Right forelimb (tissue), 1 donor: Measurements from ENCODE around the gene INPP4B.

Experiments
- DNase-seq: peaks from one replicate; pipeline ENCODE4 v3.0.0-alpha.2; 2018

The INPP4B gene

DNA sequence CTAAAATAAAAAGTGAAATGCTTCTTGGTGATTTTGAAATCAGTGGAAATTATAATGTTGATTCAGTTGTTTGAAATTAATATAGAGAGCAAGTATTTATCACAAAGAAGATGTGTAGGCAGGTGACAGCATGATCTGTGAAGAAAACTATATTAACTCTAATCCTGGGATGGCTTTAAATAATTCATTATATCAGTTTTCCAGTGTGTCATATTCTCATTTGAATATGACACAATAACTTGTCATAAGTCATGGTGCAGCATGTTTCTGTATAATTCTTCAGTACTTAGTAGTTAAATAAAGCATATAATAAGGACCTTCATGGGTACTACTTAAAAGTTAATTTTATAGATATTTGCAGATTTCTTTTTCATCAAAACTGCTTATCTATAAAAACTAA is 573.6 kb downstream of the INPP4B start:
- DNase-seq: no peak

GRCh38 chr4:142271832-142272231 is 574.3 kb downstream of the INPP4B start:
- no peak for DNase-seq

DNA sequence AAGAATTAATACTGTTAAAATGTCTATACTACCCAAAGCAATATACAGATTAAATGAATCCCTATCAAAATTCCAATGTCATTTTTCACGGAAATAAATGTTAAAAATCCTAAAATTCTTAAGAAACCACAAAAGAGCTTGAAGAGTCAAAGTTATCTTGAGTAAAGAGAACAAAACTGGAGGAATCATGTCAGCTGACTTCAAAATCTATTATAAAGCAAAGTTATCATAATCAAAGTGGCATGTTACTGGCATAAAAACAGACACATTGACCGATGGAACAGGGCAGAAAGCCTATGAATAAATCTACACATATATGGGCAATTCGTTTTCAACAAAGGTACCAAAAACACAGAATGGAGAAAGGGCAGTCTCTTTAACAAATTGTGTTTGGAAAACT is 579.0 kb downstream of the INPP4B start:
- DNase-seq: no peak

DNA sequence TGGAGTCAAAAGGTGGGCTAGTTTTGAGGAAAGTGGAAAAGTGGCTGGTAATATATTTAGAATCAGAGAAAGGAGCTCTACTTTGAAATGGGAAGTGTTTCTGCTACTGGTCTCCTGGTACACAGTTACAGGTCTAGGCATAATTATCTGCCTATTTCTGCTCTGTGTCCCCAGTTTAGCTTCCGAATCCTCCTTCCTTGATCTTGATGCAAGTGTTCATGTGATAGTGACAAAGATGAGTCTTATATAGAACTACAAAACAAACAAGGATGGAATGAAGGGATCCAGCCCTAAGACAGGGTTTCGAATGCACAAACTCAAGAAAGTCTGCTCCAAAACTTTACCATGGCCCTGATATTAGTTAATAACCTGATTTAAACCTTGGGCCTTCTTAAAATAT is 580.2 kb downstream of the INPP4B start:
- DNase-seq: no peak

GRCh38 chr4:142265536-142265935 is 580.6 kb downstream of the INPP4B start:
- no peak for DNase-seq

- no peak for DNase-seq
These were observed 581.1 kb downstream of the INPP4B start for GRCh38 chr4:142264961-142265360.

DNA sequence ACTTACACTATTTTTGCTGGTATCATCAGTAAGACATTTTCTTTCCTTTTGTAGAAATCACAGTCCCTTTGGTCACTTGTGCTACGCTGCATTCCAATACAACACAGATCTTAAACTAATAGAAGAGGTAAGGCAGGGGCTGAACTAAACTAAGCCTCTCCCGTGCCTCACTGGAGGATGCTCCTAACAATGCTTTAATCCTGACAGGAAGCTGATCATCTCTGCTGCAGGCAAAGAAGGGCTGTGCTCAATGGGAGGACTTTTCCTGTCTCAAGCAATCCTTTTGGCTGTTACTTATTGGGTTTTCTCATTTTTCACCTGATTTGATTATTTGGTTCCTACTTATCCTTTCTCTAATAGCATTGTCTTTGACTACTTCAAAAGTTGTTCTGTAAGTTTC is 583.1 kb downstream of the INPP4B start:
- DNase-seq: no peak

DNA sequence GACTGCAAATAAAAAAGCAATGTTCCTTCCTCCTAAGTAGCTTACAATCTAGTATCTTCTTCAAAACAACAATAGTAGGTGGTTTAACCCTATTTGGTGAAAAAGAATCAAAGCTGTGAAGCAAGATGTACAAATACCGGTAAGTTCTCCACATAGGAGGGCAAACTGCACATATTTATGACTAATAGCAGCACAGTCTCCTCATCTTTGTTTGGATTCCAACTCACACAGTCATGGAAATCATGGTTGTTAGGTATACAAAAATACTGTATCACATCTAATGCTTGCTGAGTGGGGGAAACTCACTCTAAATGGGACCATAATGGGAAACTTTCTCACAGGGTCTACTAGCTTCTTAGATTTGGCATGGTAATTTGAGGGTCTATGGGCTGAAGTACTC is 597.2 kb downstream of the INPP4B start:
- no peak for DNase-seq

DNA sequence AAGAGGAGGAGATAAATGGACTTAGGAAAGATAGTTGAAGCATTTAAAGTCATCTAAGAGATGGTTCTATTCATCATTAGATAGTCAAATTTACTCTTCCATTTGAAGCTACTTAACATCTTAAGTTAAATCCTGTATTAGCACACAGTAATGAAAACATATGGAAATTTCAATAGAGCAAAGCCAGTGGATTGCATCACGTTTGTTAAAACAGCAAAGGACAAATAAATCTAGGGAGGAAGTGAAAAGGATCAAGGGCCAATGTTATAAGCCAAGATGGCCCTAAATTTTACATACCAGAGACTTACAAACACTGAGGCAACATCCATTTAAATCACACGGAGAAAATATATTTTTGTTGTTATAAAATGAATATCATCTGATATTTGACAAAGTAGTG is 602.8 kb downstream of the INPP4B start:
- DNase-seq: no peak

GRCh38 chr4:142242156-142242555 is 603.9 kb downstream of the INPP4B start:
- DNase-seq: no peak

- DNase-seq: no peak
These were observed 607.5 kb downstream of the INPP4B start for GRCh38 chr4:142238589-142238988.

GRCh38 chr4:142236268-142236667 is 609.8 kb downstream of the INPP4B start:
- no peak for DNase-seq

GRCh38 chr4:142231787-142232186 is 614.3 kb downstream of the INPP4B start:
- no peak for DNase-seq

DNA sequence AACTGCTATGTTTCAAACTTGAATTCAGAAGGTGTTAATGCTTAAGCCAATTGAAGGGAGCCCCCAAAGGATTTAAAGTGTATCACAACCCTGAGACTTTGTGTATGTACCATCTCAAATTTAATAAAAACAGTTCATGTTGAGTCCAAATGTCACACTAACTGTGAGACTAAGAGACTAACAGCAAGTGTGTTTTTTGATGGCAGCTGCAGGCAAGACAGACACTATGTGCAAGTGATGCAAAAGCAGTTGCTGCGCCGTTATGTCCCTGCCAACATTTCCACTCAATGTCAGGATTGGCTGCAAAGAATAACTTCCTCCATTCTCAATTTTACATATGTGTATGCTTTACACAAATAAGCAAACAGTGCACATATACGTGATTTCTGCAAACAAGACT is 615.1 kb downstream of the INPP4B start:
- no peak for DNase-seq

GRCh38 chr4:142226014-142226413 is 620.1 kb downstream of the INPP4B start:
- DNase-seq: no peak

- DNase-seq: no peak
These were observed 624.0 kb downstream of the INPP4B start for GRCh38 chr4:142222127-142222526.

DNA sequence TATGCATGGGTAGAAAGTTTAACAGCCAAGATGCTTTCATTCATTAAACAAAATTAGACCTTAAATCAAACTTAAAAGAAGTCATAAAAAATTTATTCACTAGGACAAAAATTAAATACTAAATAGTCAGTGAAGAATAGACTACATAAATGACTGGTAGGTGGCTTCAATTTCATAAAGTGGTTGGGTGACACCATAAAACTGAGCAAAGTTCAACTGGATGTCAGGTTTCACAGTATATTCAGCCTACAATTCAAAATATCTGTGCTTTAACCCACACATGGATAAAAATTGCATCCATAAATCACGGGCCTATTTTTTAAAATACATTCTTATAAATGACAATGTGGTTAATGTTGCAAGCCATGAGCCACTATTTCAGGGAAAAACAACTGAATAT is 627.4 kb downstream of the INPP4B start:
- DNase-seq: no peak

DNA sequence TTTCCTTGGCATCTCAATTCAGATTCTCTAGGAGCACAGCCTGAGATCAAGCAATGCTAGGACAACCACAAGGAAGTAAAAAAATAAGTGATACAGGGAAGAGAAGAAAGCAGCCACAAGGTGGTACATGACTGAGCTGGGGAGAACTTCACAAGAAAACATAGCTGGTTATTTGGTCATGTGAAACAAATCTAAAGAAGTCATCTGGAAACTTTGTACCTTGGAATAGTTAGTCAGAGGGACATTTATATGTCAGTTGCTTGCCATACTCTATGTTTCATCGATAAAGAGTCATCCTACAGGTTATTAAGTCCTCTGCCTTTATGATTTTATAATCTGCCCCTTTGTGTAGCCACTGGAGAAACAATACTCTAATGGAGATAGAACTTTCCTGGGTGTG is 634.7 kb downstream of the INPP4B start:
- no peak for DNase-seq

DNA sequence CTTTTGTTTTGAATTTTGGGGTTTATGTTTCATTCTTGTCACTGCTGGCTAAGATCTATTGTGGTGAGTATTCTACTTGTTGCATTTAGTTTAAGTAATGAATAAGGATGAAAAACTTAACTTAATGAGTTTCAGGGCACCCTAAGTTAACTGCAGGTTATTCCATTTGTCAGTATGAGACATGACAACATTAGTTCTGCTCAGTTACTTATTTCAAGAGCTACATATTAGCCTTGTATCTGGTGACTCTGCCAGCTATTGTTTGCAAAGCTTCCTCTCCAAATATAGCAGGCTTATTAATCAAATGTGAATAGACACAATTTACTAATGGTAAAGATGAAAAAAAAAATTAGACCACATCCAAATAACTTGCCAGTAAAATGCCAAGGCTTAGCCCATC is 642.6 kb downstream of the INPP4B start:
- DNase-seq: no peak

DNA sequence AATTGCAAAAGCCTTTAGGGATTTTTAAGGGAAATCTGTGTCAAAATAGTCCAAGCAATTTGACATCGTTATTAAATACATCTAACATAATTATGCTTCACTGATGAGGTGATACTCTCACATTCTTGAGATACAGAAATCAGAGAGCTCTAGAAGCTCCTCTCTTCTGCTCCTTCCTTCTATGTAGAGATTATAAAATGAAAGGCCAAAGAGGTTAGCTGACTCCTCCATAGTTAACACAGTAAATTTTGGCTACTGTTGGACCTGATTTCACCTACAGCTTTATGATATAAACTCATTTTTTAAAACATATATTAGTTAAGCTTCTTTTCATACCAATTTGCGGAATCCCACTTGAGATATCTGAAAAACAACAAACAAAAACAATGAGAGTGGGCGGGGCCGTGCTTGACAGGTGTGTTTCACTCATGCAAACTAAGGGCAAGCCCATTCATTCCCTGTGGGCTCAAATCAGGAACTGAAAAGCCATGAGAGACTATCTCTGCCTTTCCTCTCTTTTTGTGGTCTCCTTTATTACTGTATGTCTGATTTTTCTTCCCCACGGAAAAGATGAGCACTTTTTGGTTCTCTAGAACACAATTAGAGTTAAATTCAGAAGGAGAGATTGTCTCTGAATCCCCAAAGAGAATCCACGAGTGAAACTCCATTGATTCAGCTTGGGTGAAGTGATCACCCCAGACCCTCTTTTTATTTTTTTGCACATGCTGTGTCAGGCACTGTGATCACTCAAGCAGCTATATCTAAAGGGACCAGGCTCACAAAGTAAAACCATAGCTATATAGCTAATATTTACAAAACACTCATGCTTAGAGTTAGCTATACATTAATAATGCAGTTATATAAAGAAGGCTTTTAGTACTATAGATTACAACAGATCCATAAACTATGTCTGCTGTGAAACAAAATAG is 643.4 kb downstream of the INPP4B start:
- DNase-seq: no peak

DNA sequence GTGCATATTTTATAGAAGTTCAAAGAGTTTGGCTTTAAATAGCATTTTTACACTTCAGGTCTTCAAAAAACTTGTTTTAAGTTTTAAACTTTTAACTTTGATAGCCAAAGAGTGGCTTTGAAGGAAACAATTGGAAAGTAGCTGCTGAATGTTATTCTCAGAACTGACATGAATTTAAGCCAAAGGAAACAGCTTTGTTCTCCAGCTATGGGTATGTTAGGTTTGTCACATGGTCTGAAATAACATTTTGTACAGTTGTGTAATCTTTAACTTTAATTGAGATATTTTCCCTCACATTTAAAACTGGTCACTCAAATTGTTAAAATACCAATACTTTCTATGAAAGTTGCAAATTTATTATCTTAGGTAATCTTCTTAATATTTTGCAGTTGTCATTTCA is 645.1 kb downstream of the INPP4B start:
- no peak for DNase-seq

DNA sequence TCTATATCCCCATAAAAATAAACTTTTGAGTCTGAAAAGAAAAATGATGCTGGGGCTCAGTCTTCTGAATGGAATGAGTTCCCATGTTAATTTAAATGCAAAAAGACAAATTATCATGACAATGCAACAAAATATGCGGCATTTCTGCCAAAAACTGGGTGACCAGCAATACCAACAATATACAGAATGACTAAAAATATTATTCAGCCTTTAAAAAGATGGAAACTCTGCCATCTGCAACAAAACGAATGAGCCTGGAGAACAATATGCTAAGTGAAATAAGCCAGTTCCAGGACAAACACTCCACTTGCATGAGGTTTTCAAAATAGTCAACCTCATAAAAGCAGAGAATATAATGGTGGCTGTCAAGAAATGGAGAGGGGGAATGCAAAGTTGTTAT is 651.2 kb downstream of the INPP4B start:
- no peak for DNase-seq

GRCh38 chr4:142191901-142192300 is 654.2 kb downstream of the INPP4B start:
- no peak for DNase-seq

GRCh38 chr4:142181021-142181420 is 665.1 kb downstream of the INPP4B start:
- DNase-seq: no peak

DNA sequence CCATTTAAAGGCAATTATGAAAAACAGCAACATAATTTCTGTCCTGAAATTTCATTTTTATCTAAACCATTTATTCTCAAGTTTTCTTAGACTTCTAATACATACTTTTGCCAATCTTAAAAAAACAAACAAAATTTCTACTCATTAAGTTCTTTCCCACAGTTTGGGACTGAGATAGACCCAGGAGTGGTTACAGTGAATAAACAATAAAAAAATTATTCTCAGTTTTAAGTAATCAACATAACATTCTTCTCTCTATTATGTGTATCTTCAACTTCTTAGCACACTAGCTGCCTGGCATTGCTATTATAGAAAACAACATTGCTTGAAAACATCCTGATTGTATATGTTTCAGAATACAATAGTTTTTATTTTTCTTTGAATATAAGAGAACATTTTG is 676.9 kb downstream of the INPP4B start:
- no peak for DNase-seq
